DND-41 (cell line): ENCODE measurements around the gene TLCD5.

ENCODE experiments used
- CTCF ChIP-seq: IDR thresholded peaks from 2 replicates; pipeline ENCODE4 v1.5.1; 2012; ENCODE audit warnings: borderline replicate concordance, low read length, moderate library complexity, mild to moderate bottlenecking; ENCODE audit not compliant: poor library complexity, severe bottlenecking; ENCODE audit errors: extremely low read depth
- EZH2 ChIP-seq: IDR thresholded peaks from 3 replicates; pipeline ENCODE4 v1.6.1; 2012; ENCODE audit warnings: borderline replicate concordance, low read depth, mild to moderate bottlenecking, moderate library complexity, low read length, inconsistent platforms; ENCODE audit not compliant: severe bottlenecking

DNA sequence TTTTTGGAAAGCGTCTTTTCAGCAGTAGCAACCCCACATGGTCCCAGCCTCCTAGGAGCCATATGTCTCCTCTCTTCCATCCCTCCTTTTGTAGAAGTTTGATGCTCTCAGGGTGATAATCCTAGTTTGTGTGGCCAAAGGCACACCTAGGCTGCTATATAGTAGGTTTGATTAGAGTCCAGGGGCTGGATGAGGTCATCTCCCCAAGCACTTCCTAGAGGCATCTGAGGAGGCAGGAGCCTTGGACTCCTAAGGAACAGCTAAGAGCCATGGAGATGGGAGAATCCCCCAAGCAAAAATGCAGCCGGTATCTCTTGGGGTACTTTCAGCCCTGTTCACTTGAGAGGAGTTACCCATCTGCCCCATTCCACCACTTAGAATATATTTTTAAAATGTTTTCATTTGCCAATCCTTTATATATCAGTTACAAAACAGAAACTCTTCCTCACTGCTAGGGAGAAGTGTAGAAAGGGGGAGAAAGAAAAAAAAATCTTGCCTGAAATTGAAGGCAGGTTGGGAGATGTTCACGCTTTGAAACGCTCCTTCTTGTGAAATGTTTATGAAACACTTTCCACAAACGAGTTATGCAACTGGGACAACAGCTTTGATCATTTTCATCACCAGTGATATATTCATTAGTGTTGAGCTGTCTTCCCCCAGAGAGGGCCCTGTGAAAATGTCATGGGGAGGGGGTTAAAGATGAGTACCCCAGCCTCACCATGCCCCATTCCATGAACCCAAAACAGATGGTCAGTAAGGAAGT is 31.9 kb upstream of the TLCD5 start:
- TF ChIP-seq EZH2 (no peak), CTCF (no peak)
